Hepatocyte (in vitro differentiated cells): Measurements from ENCODE around the gene RNF13. TPM values are rescaled to one million over a fixed set of nuclear protein-coding genes. Genes with fewer than 3 reads are reported as not detected.

Experiments used
- DNase-seq: peaks from one replicate; pipeline ENCODE4 v3.0.0-alpha.2; 2016; ENCODE audit warnings: low spot score
- H2AFZ ChIP-seq: fragments of 200-600 bp; sonication (generic); 2 replicates; pipeline ENCODE4 v1.6.0; 2016; ENCODE audit warnings: antibody characterized with exemption, mild to moderate bottlenecking
- H3K27ac ChIP-seq: fragments of 200-600 bp; sonication (generic); 2 replicates; pipeline ENCODE4 v1.5.1; 2016; ENCODE audit warnings: mild to moderate bottlenecking
- H3K27me3 ChIP-seq: fragments of 200-600 bp; sonication (generic); 2 replicates; pipeline ENCODE4 v1.6.1; 2016
- H3K36me3 ChIP-seq: fragments of 200-600 bp; sonication (generic); replicated peaks from 2 replicates; pipeline ENCODE4 v1.5.1; 2016; ENCODE audit warnings: low read depth; ENCODE audit not compliant: insufficient read depth
- H3K4me1 ChIP-seq: fragments of 200-600 bp; sonication (generic); 2 replicates; pipeline ENCODE4 v1.5.1; 2016; ENCODE audit warnings: mild to moderate bottlenecking, moderate library complexity; ENCODE audit not compliant: insufficient read depth
- H3K4me2 ChIP-seq: fragments of 200-600 bp; sonication (generic); 2 replicates; pipeline ENCODE4 v1.6.0; 2016
- H3K4me3 ChIP-seq: fragments of 200-600 bp; sonication (generic); 2 replicates; pipeline ENCODE4 v1.5.1; 2016; ENCODE audit warnings: mild to moderate bottlenecking
- H3K79me2 ChIP-seq: fragments of 200-600 bp; sonication (generic); 2 replicates; pipeline ENCODE4 v1.6.0; 2017; ENCODE audit warnings: mild to moderate bottlenecking
- H3K9me2 ChIP-seq: fragments of 200-600 bp; sonication (generic); replicated peaks from 2 replicates; pipeline ENCODE4 v1.6.0; 2017; ENCODE audit warnings: mild to moderate bottlenecking; ENCODE audit not compliant: insufficient read depth
- H3K9me3 ChIP-seq: fragments of 200-600 bp; sonication (generic); 2 replicates; pipeline ENCODE4 v1.5.1; 2016; ENCODE audit warnings: low read depth, mild to moderate bottlenecking
- H4K20me1 ChIP-seq: fragments of 200-600 bp; sonication (generic); 2 replicates; pipeline ENCODE4 v1.6.0; 2016; ENCODE audit warnings: mild to moderate bottlenecking; ENCODE audit not compliant: insufficient read depth, poor library complexity, severe bottlenecking
- CTCF ChIP-seq: fragments of 200-600 bp; sonication (generic); IDR thresholded peaks from 2 replicates; pipeline ENCODE4 v1.5.1; 2016; ENCODE audit warnings: antibody characterized with exemption, mild to moderate bottlenecking; ENCODE audit not compliant: poor library complexity
- EZH2 ChIP-seq: fragments of 200-600 bp; sonication (generic); IDR thresholded peaks from 2 replicates; pipeline ENCODE4 v1.6.1; 2016; ENCODE audit warnings: antibody characterized with exemption, mild to moderate bottlenecking, borderline replicate concordance
- EZH2phosphoT487 ChIP-seq: fragments of 200-600 bp; sonication (generic); IDR thresholded peaks from one replicate; pipeline ENCODE4 v1.6.1; 2018; ENCODE audit warnings: antibody characterized with exemption, mild to moderate bottlenecking, low read depth, moderate library complexity; ENCODE audit not compliant: unreplicated experiment, severe bottlenecking
- WGBS: methylation state at CpG from one replicate; pipeline ENCODE4 v1.1.6; 2016; ENCODE audit warnings: low lambda C conversion rate; ENCODE audit errors: missing lambda C conversion rate; 5-methylcytosine and 5-hydroxymethylcytosine counted together
- polyA plus RNA-seq: library from polyadenylated mRNA; unstranded; fragments of >200 nt; fragmentation: Nextera tagmentation; extraction: Ambion mirVana; gene quantifications from 2 replicates; pipeline ENCODE4 v1.2.1, GENCODE V29; 2016
- total RNA-seq: library from RNA; depleted of rRNA; stranded (reverse); fragments of >200 nt; gene quantifications from 2 replicates; pipeline ENCODE4 v1.2.3, GENCODE V29; 2014

The RNF13 gene
- total and polyA plus RNA-seq, 2 experiments from 2014 or later = 66.1 to 81.0 TPM

- no peak overlapping the region for H3K4me3 ChIP-seq
- TF ChIP-seq EZH2 (no peak), EZH2phosphoT487 (no peak), CTCF (no peak)
- H3K27me3 ChIP-seq = no peaks in the 10 kb centered on the region
- no peak overlapping the region for H2AFZ ChIP-seq
- no peaks in the 10 kb centered on the region for H3K36me3 ChIP-seq
- no peaks in the 10 kb centered on the region for H4K20me1 ChIP-seq
- no peaks in the 10 kb centered on the region for H3K4me1 ChIP-seq
- H3K79me2 ChIP-seq = no peaks in the 10 kb centered on the region
- no peaks in the 10 kb centered on the region for H3K9me3 ChIP-seq
- WGBS = 50% methylated on average over 3 of the region's 3 CpGs
- DNase-seq = no peak
- no peak overlapping the region for H3K27ac ChIP-seq
- H3K9me2 ChIP-seq = no peaks in the 10 kb centered on the region
- H3K4me2 ChIP-seq = no peak overlapping the region
These were observed 22.3 kb upstream of the RNF13 start for GRCh38 chr3:149790698-149791097.

- Histone ChIP-seq H3K9me3 (no peaks in the 10 kb centered on the region), H3K27me3 (no peaks in the 10 kb centered on the region), H3K9me2 (no peaks in the 10 kb centered on the region), H4K20me1 (no peaks in the 10 kb centered on the region), H2AFZ (no peak within 1 kb of the TSS), H3K4me2 (no peak within 1 kb of the TSS), H3K4me3 (no peak within 1 kb of the TSS), H3K4me1 (no peaks in the 10 kb centered on the region), H3K36me3 (no peaks in the 10 kb centered on the region), H3K27ac (no peak within 1 kb of the TSS), H3K79me2 (no peaks in the 10 kb centered on the region)
- TF ChIP-seq EZH2phosphoT487 (no peak), EZH2 (no peak), CTCF (no peak)
- WGBS = 79% methylated on average over 4 of the region's 4 CpGs
- DNase-seq = no peak
These were observed 20.4 kb upstream of the RNF13 start, which contains the start of gene ANKUB1 for GRCh38 chr3:149792452-149793270. TSS of gene ANKUB1 (minus strand) at chr3:149792554. CDS start at chr3:149792366, 188 bp downstream.

GRCh38 chr3:149796026-149796425 is 17.0 kb upstream of the RNF13 start:
- Histone ChIP-seq H3K36me3 (no peaks in the 10 kb centered on the region), H2AFZ (no peak overlapping the region), H3K9me2 (no peaks in the 10 kb centered on the region), H3K79me2 (no peaks in the 10 kb centered on the region), H3K4me2 (no peak overlapping the region), H3K9me3 (no peaks in the 10 kb centered on the region), H3K4me3 (no peak overlapping the region), H3K27me3 (no peaks in the 10 kb centered on the region), H3K27ac (no peak overlapping the region), H3K4me1 (no peaks in the 10 kb centered on the region), H4K20me1 (no peaks in the 10 kb centered on the region)
- WGBS = 92% methylated on average over 1 of the region's 1 CpG
- TF ChIP-seq CTCF = no peak
- DNase-seq = no peak
